ENCODE results near the gene CTXN1.
A peak's percentile ranks its signal among the peaks of the same experiment; 100 is the strongest.

The CTXN1 gene

GRCh38 chr19:7912697-7913564 is 13.0 kb downstream of the CTXN1 start:
- DNase-seq, result no peak

DNA sequence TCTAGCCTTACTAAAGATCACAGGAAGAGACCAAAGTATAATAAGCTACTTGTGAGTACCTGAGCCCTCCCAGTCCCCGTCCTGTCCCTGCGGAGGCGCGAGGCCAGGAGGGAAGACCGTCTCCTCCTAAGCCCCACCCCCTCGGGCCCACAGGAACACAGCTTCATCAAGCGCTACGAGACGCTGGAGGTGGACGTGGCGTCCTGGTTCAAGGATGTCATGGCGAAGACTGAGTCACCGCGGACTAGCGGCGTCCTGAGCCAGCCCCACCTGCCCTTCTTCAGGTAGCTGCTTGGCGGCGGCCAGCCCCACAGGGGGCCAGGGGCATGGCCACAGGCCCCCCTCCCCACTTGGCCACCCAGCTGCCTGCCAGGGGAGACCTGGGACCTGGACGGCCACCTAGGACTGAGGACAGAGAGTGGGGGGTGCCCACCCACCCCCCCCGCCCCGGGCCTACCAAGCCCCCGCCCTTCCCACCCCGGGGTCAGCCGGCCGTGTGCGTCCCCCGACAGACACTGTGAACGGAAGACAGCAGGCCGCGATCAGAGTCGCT is 13.7 kb downstream of the CTXN1 start:
- DNase-seq, result no peak

GRCh38 chr19:7911508-7912143 is 14.3 kb downstream of the CTXN1 start:
- no peak for DNase-seq

DNA sequence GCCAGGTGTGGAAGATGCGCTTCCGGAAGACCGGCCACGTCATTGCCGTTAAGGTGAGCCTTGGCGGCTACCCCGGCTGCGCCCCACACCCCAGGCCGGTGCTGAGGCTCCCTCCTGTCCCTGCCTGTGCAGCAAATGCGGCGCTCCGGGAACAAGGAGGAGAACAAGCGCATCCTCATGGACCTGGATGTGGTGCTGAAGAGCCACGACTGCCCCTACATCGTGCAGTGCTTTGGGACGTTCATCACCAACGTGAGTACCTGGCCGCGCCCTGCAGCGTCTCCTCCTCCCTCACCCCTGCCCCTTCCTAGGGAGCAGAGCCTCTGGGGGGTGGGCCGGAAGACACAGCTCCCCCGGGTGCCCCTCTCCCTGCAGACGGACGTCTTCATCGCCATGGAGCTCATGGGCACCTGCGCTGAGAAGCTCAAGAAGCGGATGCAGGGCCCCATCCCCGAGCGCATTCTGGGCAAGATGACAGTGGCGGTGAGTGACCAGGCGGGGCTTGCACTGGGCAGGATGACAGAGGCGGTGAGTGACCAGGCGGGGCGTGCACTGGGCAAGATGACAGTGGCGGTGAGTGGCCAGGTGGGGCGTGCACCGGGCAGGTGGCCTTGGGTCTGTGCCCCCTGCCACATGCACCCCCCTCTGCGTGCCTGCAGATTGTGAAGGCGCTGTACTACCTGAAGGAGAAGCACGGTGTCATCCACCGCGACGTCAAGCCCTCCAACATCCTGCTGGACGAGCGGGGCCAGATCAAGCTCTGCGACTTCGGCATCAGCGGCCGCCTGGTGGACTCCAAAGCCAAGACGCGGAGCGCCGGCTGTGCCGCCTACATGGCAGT is 15.4 kb downstream of the CTXN1 start:
- no peak for DNase-seq

GRCh38 chr19:7909471-7910067 is 16.4 kb downstream of the CTXN1 start:
- DNase-seq, result no peak

GRCh38 chr19:7908742-7909461 is 17.0 kb downstream of the CTXN1 start:
- DNase-seq, result no peak

GRCh38 chr19:7908078-7908699 is 17.7 kb downstream of the CTXN1 start:
- no peak for DNase-seq

DNA sequence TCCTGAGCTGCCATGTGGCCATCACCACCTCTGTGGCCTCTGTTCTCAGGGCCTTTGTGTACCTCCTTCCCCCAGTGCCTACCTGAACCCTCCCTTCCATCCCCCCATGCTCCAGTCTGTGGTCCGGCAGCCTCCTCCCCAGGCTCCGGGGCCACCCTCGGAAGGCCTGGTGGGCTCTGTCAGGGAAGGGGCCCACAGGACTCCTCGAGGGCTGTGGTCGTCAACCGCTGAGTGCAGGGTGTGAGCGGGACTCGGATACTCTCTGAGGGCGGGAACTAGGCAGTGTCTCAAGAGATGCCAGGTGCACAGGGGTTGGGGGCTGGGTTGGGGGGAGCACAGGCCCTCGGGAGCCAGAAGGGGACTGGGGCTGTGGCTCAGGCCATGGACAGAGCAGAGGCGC is 18.4 kb downstream of the CTXN1 start:
- no peak for DNase-seq

- no peak for DNase-seq
Observed at GRCh38 chr19:7907122-7907521, 18.8 kb downstream of the CTXN1 start.

GRCh38 chr19:7905859-7906258 is 20.1 kb downstream of the CTXN1 start:
- no peak for DNase-seq

GRCh38 chr19:7905268-7905667 is 20.7 kb downstream of the CTXN1 start:
- no peak for DNase-seq

DNA sequence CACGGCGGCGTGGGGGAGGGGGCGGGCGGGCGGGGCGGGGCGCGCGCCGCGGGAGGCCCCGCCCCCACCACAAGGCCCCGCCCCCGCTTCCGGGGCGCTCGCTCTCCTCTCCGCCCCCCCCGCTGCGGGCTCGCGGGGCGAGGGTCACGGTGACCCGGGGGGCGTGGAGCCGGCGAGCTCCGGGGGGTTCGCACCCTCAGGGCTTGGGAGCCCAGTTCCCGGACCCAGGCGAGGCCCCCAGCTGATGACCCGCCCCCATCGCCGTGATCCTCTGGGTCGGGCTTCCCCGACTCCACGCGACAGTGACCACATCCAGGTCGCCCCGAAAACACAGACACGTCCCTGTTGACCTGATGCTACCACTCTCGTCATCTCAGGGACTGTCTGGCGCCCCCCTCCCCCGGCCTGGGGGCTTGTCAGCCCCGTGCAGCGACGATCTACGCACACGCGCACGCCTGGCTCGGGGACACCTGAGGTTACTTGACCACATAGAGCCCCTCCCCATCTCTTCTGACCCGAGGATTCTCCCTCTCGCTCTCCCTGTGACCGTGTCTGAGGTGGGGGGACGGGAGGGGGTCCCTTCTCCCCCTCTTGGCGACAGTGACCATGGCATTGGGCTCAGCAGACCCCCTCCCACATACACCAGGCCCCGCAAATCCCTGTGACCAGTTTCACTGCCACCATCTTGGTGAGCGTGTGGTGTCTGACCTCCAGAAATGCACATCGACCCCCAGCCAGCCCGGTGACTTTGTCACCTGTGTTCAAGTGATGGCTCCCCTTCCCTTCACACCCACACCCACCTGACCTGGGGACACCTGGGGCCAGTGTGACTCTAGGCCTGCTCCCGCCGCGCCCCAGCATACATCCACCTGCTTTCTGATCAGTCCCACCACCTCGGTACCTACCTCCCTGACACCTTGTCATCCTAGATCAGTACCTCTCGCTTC is 21.6 kb downstream of the CTXN1 start:
- peak; percentile 54 for DNase-seq

GRCh38 chr19:7903244-7904073 is 22.5 kb downstream of the CTXN1 start, which contains the start of gene MAP2K7:
Gene MAP2K7, plus strand, starts transcription at chr19:7903877. Its CDS starts 68 bp downstream, at chr19:7903945.
- peak; percentile 100 for DNase-seq

DNA sequence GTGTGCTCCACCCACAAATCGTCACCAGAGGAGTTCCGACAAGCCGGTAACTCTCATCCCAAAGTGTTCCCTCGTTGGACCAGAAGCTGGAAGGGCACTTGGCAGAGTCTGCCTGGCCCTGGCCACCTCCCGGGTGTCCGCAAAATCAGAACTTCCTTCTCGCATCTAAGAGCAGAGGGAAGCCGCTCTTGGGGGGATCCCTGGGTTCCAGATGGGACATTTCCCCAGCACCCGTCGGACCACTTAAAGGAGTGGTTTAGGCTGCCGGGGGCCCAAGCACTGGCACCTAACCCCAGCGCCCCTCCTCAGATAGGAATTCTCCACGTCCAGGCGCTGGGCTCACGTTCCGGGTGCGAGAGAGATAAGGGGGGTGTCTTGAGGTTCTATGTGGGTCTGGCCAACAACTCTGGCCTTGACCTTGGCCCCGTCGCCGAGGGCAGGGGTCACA is 23.1 kb downstream of the CTXN1 start:
- no peak for DNase-seq

- no peak for DNase-seq
Observed at GRCh38 chr19:7901337-7901736, 24.6 kb downstream of the CTXN1 start.

DNA sequence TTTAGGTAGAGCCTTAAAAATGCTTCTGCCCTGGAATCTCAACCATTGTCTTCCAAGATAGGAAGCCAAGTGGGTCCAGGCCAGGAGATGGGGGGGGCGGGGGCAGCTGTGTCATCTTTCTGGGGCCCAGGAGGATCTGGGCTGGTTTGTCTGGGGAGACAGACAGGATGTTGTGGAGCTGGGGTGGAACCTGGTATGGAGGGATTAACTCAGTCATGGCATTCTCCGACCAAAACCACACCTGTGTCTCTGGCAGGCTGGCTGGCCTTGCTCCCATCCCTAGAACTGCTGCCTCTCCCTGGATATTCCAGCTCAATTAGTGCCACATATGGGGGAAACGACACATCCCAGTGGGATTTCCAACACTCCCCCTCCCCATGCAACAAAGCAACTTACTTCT is 25.0 kb downstream of the CTXN1 start:
- DNase-seq, result no peak

DNA sequence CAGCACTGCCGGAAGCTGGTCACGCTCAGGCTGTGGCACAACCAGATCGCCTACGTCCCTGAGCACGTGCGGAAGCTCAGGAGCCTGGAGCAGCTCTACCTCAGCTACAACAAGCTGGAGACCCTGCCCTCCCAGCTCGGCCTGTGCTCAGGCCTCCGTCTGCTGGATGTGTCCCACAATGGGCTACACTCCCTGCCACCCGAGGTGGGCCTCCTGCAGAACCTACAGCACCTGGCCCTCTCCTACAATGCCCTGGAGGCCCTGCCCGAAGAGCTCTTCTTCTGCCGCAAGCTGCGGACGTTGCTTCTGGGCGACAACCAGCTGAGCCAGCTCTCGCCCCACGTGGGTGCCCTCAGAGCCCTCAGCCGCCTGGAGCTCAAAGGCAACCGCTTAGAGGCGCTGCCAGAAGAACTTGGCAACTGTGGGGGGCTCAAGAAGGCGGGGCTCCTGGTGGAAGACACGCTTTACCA is 25.5 kb downstream of the CTXN1 start:
- DNase-seq, result no peak

- no peak for DNase-seq
Observed at GRCh38 chr19:7899751-7900378, 26.1 kb downstream of the CTXN1 start.

DNA sequence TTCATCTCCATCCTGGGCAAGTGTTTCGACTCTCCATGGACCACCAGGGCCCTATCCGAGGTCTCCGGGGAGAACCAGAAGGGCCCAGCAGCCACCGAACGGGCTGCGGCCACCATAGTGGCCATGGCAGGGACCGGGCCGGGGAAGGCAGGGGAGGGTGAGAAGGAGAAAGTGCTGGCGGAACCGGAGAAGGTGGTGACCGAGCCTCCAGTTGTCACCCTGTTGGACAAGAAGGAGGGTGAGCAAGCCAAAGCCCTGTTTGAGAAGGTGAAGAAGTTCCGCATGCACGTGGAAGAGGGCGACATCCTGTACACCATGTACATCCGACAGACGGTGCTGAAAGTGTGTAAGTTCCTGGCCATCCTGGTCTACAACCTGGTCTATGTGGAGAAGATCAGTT is 27.0 kb downstream of the CTXN1 start:
- no peak for DNase-seq
